GM20000 (cell line): ENCODE measurements around the gene GARNL3.

Experiments used
- DNase-seq: peaks from one replicate; pipeline ENCODE4 v3.0.0; 2012; ENCODE audit warnings: low spot score
- CTCF ChIP-seq: IDR thresholded peaks from 2 replicates; pipeline ENCODE4 v1.5.1; 2012; ENCODE audit warnings: mild to moderate bottlenecking, control low read depth; ENCODE audit errors: extremely low read depth, missing control alignments

Gene GARNL3

GRCh38 chr9:127244609-127245601 lies 19.7 kb upstream of the GARNL3 start:
- no peak for TF ChIP-seq CTCF
- DNase-seq, result peak; percentile 93

GRCh38 chr9:127245637-127246164 lies 18.9 kb upstream of the GARNL3 start:
- no peak for DNase-seq
- no peak for TF ChIP-seq CTCF

- TF ChIP-seq CTCF, result no peak
Observed at GRCh38 chr9:127248241-127248640, 16.3 kb upstream of the GARNL3 start.

GRCh38 chr9:127249877-127250276 lies 14.7 kb upstream of the GARNL3 start:
- DNase-seq, result no peak
- TF ChIP-seq CTCF, result no peak

More at GRCh38 chr9:127248241-127248640, 16.3 kb upstream of the GARNL3 start:
- DNase-seq, result no peak

GRCh38 chr9:127250896-127251391 lies 13.6 kb upstream of the GARNL3 start:
- no peak for DNase-seq
- no peak for TF ChIP-seq CTCF

- DNase-seq, result no peak
- TF ChIP-seq CTCF, result no peak
Observed at GRCh38 chr9:127252410-127253318, 11.9 kb upstream of the GARNL3 start.
